HG03460 (cell line): ENCODE results near the gene KCNN4.

Experiments used
- ATAC-seq: cut with Tn5 transposase; IDR thresholded peaks from one replicate; pipeline ENCODE4 v1.9.1; 2021; ENCODE audit not compliant: unreplicated experiment

The KCNN4 gene

DNA sequence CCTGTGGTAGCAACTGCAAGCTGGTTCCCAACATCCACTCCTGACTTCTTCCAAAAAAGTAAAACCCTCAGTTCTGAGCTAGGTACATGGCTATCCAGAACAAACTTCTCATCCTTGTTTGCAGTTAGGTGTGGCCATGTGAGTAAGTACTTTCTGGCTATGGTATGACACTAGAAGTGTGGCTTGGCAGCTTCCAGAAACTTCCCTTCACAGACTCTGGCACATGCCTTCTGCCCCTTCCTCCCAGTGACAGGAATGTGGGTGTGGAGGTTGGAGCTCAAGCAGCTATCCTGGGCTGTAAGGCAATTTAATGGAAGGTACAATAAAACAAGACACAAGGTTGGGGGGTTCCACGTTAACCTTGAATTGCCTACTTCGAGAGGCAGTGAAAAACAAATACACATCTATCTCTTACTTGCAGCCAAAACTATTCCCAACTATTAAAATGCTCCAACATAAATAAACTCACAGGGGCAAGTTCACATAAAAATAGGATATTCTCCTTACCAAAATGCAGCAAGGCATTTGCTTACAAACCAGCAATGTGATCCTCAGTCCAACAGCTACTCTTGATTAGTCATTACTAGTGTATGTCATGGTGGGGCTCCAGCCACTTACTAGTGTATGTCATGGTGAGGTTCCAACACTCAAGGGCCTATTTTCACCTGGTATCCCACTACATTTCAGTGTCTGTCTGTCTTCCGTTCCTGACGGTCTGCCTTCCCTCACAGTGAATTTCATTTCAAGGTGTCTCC is 29.1 kb downstream of the KCNN4 start:
- no peak for ATAC-seq

DNA sequence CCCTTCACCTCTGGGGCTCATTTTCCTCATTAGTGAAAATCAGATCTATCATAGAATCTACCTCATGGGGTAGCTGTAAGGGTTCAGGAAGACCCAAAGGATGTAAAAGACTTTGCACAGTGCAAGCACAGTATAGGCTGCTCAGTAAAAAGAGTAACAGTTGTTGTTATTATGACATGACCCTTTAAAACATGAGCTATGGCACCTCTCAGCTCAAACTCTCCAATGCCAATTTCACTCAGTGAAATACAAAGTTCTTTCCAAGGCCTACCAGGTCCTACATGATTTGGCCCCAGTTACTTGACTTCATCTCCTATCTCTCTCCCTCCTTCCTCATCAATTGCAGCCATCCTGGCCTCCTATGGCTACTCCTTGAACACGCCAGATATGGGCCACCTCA is 30.9 kb downstream of the KCNN4 start:
- ATAC-seq = no peak

DNA sequence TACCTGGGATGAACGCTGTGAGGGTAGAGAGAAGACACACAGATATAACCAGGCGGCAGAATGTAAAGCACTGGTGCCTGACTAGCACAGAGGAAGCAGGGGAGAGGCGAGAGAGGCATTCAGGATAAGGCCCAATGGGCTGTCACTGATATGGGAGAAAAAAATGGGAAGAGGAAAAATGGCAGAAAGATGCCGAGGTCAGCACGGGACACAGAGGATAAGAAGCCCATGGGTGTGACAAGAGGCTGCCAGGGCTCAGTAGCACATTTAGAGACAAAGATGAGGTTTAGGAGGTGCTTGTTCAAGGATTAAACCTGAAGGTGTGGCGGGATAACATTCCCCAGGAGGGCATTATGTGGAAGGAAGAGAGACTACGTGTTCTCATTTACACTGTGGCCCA is 31.6 kb downstream of the KCNN4 start:
- no peak for ATAC-seq

DNA sequence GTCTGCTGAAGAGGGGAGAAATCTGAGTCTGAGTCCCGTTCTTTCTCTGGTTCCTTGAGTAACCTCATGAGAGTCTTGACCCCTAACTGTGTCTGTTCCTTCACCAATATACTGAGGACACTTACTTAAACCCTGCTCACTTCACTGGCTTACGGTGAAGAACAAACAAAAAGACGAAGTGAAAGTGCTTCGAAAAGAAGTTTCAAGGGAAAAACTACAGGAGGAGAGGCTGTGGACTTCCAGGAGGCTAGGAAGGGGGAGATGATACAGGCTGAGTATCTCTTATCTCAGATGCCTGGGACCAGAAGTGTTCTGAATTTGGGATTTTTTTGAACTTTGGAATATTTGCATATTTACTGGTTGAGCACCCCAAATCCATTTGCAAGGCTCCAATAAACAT is 32.1 kb downstream of the KCNN4 start:
- no peak for ATAC-seq

DNA sequence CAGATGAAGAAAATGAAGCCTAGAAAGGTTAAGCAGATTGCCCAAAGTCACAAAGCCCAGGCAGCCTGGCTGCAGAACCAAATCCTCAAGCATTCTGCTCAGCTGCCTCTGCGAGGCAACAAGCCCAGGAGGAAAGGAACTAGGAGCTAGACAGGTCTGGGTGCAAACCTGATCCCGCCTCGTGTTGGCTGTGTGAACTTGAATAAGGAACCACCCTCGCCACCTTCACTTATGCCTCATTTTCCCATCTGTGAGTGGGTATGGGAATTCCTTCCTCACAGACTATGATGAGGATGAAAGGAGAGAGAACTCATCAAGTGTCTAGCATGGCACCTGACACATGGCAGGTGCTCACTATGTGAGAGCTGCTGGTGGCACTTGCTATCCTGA is 32.6 kb downstream of the KCNN4 start:
- ATAC-seq = no peak

DNA sequence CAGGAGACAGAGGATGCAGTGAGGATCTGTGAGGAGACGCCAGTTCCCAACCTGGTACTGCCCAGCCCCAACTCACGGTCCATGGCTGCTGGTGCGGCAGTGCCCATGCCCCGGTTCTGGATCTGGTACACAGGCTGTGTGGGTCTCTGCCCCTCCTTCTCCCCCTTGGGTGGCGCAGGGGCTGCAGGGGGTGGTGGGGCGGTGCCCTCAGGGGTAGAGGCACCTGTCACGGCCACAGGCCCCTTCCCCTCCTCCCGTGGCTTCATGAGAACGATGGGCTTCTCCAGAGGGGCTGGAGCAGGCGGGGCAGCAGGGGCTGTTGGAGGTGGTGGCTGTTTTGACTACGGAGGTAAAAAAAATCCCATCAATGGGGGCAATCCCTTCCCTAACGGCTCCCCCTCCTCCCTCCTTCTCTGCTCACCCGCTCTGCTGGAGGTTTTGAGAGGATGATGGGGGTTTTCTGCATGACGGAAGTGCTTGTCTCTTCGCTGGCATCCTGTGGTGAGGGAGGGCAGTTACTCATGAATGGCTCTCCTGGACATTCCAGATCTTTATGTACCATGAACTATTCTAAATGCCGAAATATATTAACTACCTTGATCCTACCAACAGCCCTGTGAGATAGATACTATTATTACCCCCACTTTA is 33.1 kb downstream of the KCNN4 start:
- no peak for ATAC-seq

DNA sequence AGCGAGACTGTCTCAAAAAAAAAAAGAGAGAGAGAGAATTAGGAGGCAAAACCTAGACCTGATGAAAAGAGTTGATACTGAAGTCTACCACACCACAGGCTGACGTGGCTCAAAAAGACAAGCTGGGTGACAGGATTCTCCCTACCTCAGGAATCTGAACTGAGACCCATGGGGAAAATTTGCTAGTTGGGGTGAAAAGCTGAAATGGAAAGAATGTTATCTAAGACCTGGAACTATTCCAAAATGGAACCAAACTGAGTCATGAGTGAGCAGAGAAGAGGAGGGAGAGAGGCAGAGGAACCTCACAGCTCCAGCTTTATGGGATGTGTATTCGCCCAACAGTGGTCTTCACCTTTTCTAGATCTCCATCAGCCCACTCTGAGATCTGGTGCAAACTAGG is 37.7 kb downstream of the KCNN4 start:
- no peak for ATAC-seq

DNA sequence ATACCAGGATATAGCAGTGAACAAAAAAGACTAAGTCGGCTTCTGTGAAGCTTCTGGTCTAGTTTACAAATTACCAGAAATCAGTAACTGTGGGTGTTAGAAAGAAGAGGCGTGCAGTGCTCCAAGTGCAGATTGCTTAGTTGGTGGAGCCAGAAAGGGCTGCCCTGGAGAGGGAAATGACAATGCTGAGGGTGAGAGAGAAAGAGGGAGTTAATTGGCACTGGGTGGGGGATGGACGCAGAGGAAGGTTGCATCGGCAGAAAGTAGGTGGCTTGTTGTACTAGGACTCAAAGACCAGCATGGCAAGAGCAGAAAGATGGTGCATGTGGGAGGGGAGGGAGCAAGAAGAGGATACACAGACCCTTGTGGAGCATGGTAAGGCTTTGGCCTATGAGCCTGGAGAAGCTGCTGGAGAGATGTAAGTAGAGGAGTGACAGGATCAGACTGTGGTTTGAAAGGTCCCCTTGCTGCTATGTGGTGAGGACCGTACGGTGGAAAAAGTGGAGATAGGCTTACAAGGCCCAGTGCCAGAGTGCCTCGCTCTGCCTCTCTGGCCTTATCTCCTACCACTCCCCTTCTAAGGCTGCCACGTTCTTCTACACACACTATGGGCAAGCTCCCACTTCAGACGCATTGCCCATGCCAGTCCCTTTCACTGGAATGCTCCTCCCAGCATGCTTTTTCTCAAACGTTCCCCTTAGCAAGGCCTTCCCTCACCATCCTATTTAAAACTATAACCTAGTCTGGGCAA is 39.5 kb downstream of the KCNN4 start:
- no peak for ATAC-seq

DNA sequence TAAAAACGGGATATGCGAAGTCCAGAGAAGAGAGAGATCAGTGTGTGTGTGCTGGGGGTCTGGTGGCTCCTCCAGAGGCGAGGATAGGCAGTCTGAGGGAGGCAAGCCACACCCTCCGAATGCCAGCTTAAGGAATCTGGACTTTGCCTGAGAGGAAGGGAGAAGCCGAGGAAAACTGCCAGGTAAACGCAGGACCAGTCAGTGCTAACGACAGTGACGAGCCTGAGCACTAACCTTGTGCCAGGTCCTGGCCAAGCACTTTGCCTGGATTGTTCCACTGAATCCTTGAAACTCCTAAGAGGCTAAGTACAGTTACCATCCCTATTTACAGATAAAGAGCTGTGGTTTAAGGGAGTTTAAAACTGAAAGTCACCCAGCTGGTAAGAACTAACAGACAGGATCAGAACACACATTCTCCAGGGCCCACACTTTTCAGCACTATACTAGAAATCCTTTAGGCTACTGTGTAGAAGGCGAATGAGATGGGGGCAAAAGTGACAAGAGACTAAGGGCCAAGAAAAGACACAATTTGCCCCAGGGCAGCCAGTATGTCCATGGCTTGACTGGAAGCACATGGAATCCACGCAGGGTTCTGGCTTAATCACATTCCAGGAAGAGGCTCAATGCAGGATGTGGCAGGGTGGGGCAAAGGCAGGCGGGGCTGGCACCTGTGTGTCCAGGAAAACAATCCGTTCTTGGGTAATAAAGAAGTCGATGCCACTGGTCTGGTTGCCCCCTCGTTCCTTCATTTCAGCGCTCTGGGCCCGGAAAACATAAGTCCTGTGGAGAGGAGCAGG is 41.1 kb downstream of the KCNN4 start:
- no peak for ATAC-seq

DNA sequence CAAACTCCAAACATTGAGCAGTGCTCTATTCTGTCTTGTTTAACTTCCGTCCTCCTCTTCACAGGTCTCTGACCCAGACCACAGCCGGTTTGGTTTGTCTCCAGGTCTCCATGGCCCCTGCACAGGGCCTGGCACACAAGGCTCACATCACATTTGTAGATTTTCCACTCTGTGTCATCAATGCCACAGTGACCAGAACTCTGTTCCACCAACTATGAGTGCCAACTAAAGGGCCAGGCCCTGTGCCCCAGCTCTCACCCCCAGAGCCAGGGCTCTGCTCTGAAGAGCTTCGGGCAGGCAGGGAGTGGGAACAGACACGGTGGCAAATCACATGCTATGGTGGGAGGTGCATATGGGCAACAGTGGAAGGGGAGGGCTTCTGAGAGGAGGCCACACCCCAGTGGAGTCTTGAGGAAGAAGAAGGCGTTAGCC is 42.0 kb downstream of the KCNN4 start:
- ATAC-seq = no peak

DNA sequence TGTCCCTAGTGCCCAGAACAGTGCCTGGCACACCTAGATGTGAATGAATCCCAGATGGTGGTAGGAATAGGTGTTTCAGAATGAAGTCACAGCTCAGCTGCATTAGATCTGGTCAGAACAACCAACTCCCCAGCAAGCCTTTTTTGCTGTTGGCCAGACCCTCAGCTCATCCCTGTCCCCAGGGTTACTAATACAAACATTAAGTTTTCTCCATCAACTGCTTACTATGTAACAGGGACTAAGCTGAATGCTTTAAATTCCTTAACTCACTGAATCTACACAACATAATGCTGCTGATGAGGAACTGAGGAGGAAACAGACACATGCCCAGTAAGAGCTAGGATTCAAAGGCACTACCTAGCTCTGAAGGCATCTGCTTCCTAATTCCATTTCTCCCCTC is 44.8 kb downstream of the KCNN4 start:
- ATAC-seq = no peak

DNA sequence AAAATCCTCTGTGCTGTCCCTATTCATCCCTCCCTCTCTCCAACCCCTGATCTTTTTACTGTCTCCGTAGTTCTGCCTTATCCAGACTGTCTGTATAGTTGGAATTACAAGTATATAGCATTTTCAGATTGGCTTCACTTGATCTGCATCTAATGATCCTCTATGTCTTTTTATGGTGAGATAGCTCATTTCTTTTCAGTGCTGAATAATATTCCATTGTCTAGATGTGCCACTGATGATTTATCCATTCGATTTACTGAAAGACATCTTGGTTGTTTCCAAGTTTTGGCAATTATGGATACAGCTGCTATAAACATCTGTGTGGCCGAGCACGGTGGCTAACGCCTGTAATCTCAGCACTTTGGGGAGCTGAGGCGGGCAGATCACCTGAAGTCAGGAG is 45.8 kb downstream of the KCNN4 start:
- no peak for ATAC-seq

DNA sequence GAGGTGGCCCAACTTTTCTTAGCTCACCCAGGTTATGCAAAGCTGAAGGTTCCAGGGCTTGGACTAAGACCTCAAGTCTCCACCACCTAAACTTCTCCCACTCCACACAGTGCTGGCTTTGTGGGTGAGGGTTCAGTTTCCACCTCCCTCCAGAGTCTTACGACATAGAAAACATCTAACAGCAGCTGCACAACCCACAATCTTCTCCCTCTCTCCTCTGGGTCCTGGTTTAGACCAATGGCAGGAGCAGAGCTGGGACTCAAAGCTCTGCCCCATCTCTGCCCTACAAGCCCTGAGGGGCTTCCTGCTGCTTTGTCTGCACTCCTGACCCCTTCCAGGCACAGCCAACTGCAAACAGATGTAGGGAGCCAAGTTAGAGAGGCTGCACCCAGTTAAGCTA is 48.9 kb downstream of the KCNN4 start:
- ATAC-seq = no peak

DNA sequence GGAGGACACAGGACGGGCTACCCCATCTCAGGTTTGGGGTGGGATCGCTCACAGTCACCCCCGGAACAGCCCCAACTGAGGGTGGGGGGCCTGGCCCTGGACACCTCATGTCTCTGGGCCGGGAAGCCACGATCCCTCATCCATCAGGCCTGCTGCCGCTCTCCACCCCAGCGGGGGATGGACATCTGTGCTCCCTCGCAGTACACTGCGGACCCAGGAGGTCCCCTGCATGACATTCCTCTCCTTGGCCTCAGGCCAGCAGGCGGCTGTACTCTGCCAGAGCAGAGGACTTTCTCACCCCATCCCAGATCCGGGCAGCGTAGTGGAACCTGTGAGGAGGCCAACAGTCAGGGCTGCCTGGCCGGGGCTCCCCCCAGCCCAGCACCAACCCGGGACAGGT is 49.4 kb downstream of the KCNN4 start:
- ATAC-seq = no peak

DNA sequence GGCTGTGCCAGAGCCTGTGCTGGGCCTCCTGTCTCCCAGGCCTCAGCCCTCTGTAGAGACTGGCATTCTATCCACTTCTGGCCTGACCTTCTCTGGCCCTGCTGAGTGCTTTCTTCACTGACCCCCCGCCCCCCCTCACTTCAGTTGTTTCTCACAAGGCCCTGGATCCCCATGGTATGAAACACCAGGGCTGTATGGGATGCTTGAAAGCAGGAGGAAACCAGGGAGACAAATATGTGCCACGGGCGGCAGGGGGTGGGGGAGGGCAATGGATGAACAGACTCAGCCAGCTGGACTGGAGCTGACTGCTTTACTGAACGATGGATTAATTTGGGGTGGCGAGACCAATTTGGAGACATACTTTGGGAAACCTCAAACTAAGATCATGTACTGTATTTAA is 50.9 kb downstream of the KCNN4 start:
- no peak for ATAC-seq

DNA sequence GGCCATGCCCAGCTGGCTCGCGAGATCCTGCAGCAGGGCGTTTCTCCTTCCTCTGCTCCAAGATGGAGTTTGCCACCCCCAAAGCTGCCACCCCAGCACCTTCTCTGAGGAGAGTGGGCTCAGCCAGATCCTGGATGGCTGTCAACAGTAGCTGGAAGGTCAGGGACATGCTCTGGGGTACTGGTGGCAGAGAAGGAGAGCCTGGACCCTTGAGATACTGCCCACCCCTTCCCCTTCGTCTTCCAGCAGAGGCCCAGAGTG is 53.2 kb downstream of the KCNN4 start:
- no peak for ATAC-seq

DNA sequence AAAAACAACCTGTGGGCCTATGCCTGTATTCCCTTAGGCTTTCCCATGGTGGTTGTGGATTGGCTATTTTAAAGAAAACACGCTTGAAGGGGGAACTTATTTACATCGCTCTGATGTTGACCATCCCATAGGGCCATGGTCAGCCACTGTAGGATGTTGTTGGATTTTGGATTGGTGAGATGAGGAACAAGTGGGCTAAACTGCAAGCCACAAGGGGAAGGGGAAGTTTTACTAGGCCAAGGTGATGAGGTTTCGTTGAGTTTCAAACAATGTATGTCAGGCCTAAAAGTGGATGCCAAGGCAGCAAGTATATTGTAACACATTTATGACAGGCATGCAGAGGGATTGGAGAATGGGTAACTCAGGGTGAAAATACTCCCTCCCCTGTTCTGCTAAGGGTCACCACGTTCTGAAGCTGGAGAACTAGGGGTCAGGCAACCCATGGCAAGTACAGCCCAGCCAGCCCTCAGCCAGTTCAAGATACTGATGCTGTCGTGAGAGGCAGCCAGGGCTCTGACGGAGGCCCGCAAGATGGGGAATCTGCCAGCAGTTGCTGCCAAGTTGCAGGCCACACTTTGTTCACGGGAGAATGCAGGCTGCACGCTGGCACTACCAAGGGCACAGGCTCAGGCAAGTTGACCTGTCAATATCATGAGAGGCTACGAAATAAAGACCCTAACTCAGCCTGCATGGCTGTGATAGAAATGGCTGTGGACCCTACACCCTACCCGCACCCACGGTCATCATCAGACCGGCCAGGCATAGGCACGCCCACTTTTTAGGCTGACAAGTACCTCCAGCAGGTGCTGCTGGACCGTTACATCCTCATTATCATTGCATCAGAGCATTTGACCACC is 53.8 kb downstream of the KCNN4 start:
- ATAC-seq = no peak

DNA sequence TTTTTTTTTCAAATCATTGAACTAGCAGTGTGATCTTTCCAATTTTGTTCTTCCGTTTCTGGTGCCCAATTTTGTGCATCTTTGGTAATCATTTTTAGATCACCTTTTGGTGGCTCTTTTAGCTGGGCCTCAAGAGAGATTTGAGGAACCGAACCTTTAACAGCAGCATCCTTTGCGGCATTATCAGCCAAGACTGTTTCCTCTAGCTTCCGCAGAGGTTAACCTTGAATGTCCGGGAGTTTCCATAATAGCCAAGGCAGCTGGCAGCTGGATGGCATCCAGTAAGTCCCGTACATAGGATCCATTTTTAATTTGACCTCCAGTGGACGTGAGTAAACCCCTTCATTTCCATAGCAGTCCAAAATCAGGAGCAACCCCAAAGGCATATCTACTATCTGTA is 55.3 kb downstream of the KCNN4 start:
- no peak for ATAC-seq

DNA sequence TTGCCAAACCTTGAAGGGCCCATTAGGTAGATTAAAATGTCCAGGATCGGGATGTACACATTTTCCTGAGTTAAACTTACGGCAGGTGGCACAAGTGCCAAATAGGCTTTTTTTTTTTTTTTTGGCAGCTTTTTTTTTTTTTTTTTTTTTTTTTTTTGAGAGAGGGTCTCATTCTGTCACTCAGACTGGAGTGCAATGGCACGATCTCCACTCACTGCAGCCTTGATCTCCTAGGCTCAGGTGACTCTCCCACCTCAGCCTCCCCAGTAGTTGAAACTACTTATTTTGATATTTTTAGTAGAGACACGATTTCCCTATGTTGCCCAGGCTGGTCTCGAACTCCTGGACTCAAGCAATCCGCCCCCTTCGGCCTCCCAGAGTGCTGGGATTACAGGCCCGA is 55.9 kb downstream of the KCNN4 start:
- ATAC-seq = no peak

DNA sequence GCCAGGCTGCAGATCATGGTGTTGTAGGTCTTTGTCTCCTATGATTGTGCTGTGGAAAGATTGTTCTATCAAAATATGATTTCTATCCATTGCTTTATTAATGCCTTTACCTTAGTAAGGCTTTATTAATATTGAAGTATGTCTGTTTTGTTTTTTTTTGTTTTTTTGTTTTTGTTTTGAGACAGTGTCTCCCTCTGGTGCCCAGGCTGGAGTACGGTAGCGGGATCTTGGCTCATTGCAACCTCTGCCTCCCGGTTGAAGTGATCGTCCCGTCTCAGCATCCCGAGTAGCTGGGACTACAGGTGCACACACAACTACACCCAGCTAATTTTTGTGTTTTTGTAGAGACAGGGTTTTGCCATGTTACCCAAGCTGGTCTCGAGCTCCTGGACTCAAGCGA is 57.2 kb downstream of the KCNN4 start:
- ATAC-seq = no peak
